Keratinocyte (primary cell): ENCODE results near the gene TCIRG1.

ENCODE experiments used
- EZH2 ChIP-seq: IDR thresholded peaks from one replicate; pipeline ENCODE4 v1.6.1; 2012; ENCODE audit warnings: inconsistent platforms, mild to moderate bottlenecking, low read length, moderate library complexity
- TF ChIP-seq, protein P1 (sequence below), 3 experiments: IDR thresholded peaks in 1 of 3; conservative IDR thresholded peaks in 1 of 3; optimal IDR thresholded peaks in 1 of 3; 2 replicates in 2 of 3; 3 replicates in 1 of 3; pipeline versions ENCODE3 to v1.5.1; 2011; ENCODE audit warnings: low read length in 3 of 3, mild to moderate bottlenecking in 3 of 3, moderate library complexity in 2 of 3, control low read depth in 1 of 3, inconsistent platforms in 1 of 3; ENCODE audit not compliant: insufficient read depth in 2 of 3; ENCODE audit errors: extremely low read depth in 1 of 3

DNA sequence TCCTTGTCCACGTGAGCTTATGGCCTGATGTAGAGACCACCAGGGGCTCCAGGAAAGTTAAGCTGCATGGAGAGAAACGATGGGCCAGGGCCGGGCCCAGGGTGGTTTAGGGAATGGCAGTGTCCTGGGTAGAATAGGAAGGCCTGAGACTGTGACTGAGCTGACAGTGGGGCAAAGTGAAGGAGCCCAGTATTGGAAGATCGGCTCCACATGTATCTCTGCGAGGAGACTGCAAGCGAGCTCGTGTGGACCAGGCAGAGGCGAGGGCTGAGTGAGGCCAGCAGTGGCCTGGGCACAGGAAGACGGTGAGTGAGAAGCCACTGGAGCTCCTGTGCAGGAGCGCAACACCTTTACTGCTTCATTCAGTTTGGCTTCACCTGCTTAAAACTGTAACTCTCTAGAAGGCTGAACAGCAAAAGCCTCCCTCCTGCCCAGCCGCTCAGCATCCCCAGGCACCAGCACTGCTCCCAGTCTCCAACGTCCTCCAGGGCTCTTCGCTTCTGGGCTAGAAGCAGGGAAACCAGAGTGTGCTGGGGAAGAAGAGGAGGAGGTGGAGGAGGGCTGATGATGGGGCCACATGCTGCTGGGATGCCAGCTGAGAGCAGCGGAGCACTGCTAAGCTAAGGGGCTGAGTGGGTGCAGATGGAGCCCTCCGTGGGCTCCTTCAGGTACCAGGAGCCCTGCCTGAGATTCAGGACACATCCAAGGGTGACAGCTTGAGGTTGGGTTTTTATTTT lies 13.5 kb downstream of the TCIRG1 start:
- no peak for TF ChIP-seq EZH2
- TF ChIP-seq, protein P1, sequence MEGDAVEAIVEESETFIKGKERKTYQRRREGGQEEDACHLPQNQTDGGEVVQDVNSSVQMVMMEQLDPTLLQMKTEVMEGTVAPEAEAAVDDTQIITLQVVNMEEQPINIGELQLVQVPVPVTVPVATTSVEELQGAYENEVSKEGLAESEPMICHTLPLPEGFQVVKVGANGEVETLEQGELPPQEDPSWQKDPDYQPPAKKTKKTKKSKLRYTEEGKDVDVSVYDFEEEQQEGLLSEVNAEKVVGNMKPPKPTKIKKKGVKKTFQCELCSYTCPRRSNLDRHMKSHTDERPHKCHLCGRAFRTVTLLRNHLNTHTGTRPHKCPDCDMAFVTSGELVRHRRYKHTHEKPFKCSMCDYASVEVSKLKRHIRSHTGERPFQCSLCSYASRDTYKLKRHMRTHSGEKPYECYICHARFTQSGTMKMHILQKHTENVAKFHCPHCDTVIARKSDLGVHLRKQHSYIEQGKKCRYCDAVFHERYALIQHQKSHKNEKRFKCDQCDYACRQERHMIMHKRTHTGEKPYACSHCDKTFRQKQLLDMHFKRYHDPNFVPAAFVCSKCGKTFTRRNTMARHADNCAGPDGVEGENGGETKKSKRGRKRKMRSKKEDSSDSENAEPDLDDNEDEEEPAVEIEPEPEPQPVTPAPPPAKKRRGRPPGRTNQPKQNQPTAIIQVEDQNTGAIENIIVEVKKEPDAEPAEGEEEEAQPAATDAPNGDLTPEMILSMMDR (optimal IDR thresholded peaks at IDR 0.05 in 1 of 3, IDR thresholded peaks at IDR 0.05 in 1 of 3, conservative IDR thresholded peaks at IDR 0.05 in 1 of 3; ENCODE audit: extremely low read depth in 1 of 3, insufficient read depth in 2 of 3, low read length in 3 of 3): no peak
